GM10266 (cell line): ENCODE data around the gene OSBP2.
"Not testable (repeated sequence)": the region's sequence is repeated elsewhere in the genome, so short reads cannot be mapped to it uniquely, and the experiment has no call there.

Experiments
- DNase-seq: peaks from one replicate; pipeline ENCODE4 v3.0.0; 2012; ENCODE audit errors: extremely low spot score
- TF ChIP-seq, protein P1 (sequence below): IDR thresholded peaks from 2 replicates; pipeline ENCODE4 v1.5.1; 2012; ENCODE audit warnings: mild to moderate bottlenecking, low read depth; ENCODE audit not compliant: control insufficient read depth, insufficient read depth; ENCODE audit errors: missing control alignments

OSBP2 gene

DNA sequence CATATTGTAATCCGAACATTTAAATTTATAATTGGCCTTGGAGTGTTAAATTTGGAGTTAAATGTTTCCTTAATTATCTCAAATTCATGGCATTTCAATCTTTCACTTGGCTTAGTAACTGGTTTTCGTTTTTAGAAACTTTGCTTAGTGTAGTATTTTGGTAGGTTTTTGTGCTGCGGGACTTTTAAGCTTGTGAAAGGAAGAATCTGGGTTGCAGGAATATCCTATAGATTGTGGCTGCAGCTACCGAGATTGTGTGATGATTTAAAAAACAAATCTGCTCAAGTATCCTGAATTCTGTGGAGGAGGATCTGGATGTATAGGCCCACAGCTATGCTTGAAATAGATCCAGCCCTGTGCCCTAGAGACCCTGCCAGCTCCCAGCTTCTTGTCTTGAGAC is 27.1 kb downstream of the OSBP2 start:
- no peak for DNase-seq
- TF ChIP-seq, protein P1, sequence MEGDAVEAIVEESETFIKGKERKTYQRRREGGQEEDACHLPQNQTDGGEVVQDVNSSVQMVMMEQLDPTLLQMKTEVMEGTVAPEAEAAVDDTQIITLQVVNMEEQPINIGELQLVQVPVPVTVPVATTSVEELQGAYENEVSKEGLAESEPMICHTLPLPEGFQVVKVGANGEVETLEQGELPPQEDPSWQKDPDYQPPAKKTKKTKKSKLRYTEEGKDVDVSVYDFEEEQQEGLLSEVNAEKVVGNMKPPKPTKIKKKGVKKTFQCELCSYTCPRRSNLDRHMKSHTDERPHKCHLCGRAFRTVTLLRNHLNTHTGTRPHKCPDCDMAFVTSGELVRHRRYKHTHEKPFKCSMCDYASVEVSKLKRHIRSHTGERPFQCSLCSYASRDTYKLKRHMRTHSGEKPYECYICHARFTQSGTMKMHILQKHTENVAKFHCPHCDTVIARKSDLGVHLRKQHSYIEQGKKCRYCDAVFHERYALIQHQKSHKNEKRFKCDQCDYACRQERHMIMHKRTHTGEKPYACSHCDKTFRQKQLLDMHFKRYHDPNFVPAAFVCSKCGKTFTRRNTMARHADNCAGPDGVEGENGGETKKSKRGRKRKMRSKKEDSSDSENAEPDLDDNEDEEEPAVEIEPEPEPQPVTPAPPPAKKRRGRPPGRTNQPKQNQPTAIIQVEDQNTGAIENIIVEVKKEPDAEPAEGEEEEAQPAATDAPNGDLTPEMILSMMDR: no peak

DNA sequence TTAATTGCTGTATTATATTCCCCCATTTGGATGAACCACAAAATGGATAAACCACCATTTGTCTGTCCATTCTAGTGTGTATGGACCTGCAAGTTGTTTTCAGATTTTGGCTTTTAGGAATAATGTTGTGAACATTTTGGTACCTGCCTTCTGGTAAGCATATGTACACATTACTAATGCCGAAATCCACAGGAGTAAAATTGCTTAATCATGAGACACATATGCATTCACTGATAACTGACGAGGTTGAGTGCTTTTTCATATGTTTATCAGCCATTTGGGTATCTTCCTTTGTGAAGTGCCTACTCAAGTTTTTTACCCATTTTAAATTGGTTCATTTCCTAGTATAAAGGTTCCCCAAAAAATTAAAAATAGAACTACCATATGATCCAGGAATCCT is 34.2 kb downstream of the OSBP2 start:
- no peak for DNase-seq
- TF ChIP-seq, protein P1: no peak

DNA sequence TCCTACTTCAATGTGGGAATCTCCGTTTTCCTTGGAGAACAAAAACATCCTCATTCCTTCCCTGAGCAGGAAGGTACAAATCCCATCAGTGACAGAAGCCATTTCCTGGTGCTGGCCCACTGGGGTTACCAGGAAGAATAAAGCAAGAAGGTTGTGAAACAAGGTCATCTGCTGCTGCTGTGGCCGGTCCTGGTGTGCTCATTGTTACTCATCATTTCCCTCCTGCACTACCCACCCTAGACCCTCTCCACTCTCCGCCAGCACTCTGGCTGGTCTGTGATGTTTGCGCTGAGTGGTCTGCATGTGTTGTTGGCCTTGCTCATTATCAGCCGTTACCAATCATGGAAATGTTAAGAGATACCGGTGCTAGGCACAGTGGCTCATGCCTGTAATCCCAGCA is 37.0 kb downstream of the OSBP2 start:
- DNase-seq: no peak
- TF ChIP-seq, protein P1: no peak

DNA sequence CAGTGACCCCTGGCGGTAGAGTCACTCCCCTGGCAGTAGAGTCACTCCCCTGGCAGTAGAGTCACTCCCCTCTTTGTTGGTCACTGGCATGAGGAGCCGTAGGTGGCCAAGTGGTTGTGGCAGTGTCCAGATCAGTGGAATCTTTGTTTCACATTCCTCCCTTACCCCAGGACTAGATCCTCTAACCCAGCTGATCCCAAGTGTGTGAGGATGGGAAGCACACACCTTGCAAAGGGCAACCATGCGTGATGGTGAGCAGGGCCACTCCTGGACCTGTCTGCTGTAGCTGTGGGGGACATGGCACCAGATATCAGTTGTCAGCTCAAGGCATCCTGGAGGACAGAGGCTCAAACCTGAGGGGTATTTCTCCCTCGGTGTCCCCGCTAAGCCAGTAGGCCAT is 37.8 kb downstream of the OSBP2 start:
- TF ChIP-seq, protein P1: no peak
- DNase-seq: no peak

DNA sequence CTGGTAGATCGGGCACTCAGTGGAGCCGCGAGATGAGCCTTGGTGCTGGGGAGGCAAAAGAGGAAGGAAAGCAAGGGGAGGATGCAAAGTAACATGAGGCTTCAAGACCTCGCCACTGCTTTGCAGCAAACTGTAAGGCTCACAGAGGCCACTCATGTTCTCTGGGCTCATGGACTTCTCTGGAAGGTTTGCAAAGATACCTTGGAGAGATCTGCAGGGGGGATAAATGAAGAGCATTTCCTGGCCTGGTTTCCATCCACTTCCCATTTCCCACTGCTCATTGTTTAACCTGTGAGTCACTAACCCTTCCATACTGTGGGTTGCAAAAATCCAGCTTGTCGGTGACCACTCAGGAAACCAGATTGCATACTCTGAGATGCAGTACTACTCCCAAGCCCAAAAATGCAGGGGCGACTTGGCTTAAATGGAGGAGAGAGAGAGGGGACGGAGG is 38.5 kb downstream of the OSBP2 start:
- DNase-seq: no peak

DNA sequence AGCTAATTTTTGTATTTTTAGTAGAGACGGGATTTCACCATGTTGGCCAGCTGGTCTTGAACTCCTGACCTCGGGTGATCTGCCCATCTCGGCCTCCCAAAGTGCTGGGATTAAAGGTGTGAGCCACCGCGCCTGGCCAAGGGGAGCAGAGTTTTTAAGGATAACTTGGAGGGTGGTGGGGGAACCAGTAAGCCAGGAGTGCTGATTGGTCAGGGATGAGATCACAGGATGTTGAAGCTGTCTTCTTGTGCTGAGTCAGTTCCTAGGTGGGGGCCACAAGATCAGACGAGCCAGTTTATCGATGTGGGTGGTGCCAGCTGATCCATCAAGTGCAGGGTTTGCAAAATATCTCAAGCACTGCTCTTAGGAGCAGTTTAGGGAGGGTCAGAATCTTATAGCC is 45.3 kb downstream of the OSBP2 start:
- DNase-seq: not testable (repeated sequence)

More for the DNA sequence above, 38.5 kb downstream of the OSBP2 start:
- TF ChIP-seq, protein P1: no peak

DNA sequence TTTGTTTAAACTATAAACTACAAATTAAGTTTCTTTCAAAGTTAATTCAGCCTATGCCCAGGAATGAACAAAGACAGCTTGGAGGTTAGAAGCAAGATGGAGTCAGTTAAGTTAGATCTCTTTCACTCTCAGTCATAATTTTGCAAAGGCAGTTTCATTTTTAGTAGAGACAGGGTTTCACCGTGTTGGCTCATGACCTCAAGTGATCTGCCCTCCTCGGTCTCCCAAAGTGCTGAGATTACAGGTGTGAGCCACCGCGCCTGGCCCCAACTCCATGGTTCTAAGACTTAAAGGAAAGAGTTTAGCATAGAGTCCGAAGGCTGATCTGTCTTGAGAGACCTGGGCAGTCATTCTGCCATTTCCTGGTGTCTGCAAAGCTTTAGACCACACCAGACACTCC is 45.8 kb downstream of the OSBP2 start:
- DNase-seq: not testable (repeated sequence)

DNA sequence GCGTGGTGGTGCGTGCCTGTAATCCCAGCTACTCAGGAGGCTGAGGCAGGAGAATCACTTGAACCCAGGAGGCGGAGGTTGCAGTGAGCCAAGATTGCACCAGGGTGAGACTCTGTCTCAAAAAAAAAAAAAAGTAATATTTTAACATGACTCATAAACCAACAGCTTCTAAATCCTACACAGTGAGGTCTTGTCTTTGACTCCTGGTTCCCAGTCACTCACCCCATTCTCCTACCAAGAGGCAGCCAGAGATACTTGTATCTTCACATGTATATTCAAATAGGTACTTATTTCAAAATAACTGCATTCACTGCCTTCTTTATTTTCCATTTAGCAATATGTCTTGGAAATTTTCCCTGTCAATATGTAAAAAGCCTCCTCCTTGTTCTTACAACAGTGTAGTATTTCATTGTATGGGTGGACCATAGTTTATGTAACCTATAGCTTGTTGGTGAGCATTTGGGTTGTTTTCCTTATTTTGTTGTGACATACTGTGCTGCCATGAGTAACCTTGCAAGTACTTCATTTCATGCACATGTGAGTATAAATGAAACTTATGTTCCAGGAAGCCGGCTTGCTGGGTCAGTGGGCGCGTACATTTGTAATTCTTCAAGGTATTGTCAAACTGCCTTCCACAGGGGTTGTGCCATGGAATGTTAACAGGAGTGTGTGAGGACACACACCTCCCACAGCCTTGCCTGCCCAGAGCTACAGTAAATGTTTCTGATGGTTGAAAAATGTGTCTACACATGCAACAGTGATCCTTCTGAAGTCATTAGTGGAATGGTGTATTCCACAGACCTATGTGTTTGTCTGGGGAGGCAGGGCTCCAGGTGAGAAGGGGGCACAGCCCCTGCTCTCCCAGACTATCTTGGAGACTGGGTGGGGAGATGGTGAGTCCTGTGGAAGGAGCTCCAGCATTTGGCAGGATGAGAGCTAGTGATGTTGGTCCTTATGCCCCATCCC is 47.9 kb downstream of the OSBP2 start:
- TF ChIP-seq, protein P1: no peak

More for the DNA sequence above, 47.9 kb downstream of the OSBP2 start:
- no peak for DNase-seq
